Measurements from ENCODE around the gene LRCH3.

Gene LRCH3

DNA sequence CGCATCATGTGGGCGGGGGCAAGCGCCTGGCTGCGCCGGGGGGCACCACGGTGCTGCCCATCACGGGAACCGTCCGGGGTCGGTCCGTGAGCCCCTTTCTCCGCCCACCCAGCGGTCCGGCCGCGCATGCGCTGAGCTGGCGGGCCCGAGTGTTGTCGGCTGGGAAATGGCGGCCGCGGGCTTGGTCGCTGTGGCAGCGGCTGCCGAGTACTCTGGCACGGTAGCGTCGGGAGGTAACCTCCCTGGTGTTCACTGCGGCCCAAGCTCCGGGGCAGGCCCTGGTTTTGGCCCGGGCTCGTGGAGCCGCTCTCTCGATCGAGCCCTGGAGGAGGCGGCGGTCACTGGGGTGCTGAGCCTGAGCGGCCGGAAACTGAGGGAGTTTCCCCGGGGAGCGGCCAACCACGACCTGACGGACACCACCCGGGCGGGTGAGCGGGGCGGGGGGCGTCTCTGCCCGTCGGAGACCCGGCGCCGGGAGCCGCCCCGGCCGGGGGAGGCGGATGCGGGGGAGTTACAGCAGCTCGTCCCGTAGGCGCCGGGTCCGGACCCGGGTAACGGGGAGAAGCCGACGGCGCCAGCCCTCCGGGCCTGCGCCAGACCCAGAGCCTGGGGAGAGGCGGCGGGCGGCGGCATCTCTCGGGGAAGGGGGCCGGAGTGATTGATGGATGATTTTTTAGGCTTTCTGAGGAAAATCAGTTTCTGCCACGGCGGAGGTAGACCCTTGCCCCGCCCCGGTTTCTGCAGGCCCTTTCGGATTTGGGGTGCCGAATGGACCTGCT, at the start of gene LRCH3:
TSS of gene LRCH3 (plus strand) at position 142 of the 779 bp plus-strand sequence. CDS start at position 167, 25 bp downstream.
- DNase-seq (ENCODE audit: low read depth), result peak; percentile 67

DNA sequence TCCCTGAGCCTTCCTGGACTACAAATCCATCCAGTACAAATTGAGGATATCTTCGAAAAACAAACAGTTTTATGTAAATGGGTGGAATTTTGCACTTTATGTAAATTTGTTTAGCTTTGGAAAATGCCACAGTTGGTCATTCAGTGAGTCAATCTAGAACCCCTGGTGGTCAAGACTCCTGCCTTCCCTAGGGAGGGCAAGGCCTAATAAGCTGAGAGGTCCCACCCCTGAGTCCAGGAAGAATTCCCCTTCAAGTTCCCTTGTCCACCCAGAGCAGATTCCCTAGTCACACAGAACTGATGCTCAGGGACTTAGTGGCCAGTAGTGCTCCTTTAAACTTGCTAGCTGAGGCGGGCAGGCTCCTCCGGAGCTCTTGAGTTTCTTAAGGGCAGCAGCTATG, 48.3 kb upstream of the LRCH3 start:
- DNase-seq (ENCODE audit: low read depth), result no peak

DNA sequence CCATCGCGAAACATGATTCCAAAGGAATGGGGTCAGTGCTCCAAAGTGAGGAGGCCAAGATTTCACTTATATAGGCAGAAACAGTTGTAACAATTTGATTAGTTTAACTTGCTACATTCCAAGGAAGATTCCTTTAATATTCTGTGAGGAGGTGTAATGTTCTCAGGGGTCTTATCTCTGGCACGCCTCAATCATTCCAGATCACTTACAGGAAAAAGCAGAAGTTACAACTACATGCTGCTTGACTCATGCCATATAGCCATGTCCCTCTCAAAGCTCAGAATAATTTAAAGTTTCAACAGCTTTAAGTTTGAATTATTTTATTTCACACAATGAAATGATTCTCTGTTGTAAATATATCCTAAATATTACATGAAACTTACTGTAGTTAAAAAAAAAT, 44.8 kb upstream of the LRCH3 start:
- DNase-seq (ENCODE audit: low read depth), result no peak

DNA sequence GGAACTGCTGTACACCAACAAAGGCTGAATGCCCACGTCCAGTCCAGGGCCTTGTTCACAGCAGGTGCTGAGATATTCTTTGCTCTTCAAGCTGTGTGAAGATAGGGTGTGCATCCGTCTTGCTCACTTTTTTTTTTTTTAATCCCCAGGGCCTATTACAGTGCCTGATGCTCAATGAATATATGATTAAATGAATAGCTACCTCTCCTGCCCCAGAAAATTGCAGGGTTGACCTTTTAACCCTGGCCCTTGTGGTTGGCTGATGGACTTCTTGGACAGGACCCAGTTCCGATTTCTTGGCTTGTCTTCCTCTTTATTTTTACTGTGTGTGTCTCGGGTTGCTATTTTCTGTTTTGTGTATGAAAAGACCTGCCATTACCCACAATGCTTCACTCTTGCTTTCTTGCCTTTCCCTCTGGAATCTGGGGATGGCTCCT, 44.2 kb upstream of the LRCH3 start:
- DNase-seq (ENCODE audit: low read depth), result no peak

DNA sequence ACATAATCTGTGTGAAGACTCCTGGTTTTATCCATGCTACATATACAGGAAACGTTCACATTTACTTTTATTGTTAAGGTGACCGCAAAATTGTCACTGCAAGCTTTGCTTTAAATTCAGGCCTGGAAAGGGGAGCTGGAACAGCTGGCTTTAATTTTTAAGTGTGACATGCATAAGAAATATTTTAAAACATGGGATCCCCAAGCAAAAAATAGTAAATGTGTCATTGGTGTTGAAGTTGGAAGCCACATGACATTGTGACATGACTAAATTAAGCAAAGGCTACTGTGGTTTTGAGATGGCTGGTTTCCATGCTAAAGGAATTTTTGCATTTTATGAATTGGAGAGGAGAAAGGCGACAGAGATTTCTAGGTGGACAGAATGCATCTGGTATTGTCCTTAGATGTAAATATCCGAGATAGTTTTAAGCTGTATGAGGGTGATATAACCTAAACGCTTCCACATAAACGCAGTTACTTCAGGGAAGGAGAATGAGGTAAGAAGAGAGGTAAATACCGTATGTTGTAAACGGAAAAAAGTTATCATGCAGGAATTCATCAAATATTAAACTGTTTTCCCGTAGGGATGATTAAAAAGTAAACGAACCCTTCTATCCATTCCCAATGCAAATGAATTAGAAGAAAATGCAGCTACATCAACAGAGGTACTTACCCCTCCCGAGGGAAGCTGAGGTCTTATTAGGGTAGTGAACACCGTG, 42.3 kb upstream of the LRCH3 start:
- DNase-seq (ENCODE audit: low read depth), result no peak

DNA sequence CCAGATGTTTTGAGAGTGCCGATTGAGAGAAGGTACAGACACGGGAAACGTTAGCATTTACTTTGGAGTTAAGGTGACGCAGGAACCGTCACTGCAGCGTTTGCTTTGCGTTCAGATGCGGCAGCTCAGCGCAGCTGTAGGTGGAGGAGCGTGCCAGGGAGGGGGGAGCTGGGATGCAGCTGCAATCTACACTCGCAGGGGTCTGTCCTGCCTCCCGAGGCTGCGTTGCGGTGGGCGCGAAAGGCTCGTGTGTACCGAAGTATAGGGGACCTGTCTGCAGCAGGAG, 41.8 kb upstream of the LRCH3 start:
- peak; percentile 59 for DNase-seq (ENCODE audit: low read depth)

DNA sequence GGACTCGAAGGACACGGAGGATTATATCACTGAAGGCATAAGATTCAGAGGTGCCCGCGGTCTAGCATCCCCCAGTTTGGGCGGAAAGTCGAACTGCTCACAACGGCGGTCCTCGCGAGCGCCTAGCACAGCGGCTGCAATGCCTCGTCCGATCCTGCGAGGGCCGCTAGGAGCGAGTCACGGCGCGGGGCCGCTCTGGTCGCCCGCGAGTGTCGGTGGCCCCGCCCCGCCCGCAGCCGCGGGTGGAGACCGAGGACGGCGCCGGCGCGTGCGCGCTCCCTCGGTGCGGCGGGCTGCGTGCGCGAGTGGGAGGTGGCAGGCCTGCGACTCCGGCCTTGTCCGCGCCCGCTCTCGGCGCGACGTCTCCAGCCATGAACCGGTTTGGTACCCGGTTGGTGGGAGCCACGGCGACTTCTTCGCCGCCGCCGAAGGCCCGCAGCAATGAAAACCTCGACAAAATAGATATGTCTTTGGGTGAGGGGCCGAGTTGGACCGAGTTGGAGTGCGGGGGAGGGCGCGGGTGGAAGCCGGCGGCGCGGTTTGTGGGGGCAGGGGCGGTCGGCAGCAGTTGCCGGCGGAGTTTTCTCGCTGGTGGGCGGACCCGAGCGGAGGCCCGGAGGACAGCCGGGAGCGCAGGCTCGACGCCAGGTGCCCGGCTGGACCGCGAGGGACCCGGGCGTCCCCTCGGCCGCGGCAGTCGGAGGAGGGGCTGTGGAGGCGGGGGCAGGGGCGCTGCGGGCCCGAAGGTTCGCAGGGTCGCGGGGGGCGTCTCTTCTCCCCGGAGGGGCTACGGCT, 41.3 kb upstream of the LRCH3 start, which contains the start of gene FYTTD1:
TSS of gene FYTTD1 (plus strand) at position 283 of the 795 bp plus-strand sequence. CDS start at position 372, 89 bp downstream.
- DNase-seq (ENCODE audit: low read depth), result peak; percentile 79

DNA sequence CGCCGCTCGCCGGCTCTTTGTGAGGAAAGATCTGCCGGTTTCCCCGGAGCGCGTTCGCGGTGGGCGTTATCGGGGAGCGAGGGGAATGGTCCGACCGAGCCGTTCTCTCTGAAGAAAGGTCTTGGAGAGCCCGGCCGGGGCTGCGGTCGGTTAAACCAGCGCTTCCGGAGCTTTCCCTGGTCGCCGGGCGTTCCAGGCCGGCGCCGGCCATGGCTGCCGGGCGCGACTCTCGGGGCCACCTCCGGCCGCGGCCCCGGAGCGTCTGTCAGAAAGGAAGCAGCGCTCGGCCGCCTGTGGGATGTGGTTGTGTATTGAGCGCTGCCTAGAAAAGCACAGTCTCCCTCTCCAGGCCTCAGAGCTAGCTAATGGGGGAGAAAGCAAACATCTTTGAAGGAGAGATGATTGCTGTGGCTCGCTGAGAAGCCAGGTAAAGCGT, 40.6 kb upstream of the LRCH3 start:
- peak; percentile 30 for DNase-seq (ENCODE audit: low read depth)

DNA sequence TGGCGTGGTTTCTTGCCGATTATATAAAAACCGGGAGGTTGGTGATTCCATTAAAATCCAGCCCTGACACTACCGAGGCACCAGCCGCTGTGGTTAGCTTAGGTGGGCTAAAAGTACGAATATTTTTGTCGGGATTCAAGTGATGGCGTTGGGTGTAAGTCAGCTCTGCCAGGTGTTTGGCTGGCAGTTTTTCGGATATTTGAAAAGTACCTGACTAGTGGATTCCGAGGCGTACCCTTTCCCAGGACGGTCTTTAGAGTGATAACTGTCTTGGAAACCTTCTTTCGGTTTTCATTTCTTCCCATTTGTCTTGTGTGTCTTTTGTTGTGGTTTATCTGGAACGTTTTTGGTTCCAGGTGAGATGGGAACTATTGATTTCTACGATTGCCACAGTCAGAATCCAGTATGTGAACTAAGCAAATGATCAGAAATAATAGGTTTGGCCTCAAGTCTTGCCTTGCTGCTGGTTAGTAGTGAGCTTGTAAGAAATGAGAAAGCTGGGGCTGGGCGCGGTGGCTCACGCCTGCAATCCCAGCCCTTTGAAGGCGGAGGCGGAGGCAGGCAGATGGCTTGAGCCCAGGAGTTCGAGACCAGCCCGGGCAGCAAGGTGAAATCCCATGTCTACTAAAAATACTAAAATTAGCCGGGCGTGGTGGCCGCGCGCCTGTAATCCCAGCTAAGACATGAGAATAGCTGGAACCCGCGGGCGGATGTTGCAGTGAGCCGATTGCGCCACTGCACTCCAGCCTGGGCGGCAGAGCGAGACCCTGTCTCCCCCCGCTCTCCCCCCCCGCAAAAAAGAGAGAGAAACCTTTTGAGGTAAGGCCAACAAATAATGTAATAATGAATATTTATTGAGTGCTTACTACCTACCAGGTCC, 40.0 kb upstream of the LRCH3 start:
- DNase-seq (ENCODE audit: low read depth), result no peak

DNA sequence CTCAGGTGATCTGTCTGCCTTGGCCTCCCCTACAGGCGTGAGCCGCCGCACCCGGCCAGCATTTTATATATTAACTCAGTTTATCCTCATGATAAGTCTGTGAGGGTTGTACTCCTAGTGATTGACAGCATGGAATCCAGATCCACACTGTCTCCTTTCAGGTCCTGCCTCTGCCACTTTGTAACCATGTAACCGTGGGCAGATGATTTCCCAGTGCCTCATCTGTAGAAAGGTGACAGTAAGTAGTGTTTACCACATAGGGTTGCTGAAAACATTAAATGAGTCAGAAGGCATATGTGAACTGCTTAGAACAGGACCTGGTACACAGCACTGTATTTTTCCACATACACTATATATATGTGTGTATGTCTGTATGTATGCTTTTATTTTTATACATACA, 38.9 kb upstream of the LRCH3 start:
- no peak for DNase-seq (ENCODE audit: low read depth)

DNA sequence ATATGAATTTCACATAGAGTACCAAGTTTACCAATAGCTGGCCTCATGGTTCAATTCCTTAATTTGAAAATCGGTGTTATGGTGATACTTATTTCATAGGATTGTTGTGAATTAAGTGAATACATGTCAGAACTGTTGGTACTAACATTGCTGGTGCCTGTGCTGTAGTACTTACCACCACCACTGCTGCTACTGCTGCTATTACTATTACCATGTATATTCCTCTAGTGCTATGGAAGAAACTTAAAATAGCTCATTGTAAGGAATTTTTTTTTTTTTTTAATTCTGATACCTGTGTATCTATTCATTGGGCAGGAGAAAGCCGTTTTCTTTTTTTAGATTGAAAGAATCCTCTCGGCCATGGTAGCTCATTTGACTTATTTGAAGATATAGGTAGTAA, 37.8 kb upstream of the LRCH3 start:
- DNase-seq (ENCODE audit: low read depth), result no peak

DNA sequence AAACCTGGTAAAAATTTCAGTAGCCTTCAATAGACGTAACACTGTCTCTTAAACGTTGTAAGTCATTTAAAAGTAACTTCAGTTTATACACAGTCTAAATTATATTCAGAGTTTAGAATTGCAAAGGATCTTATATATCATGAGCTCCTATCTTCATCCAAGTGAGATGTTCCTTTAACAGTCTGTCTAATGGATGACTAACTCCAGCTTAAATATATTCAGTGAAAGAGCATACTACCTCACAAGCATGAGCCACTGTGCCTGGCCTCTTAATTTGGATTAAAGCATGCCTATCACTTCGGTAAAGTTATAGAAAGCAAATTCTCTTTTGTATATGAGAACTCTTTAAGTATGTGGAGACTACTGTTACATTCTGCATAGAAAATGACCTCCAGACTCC, 34.4 kb upstream of the LRCH3 start:
- no peak for DNase-seq (ENCODE audit: low read depth)

DNA sequence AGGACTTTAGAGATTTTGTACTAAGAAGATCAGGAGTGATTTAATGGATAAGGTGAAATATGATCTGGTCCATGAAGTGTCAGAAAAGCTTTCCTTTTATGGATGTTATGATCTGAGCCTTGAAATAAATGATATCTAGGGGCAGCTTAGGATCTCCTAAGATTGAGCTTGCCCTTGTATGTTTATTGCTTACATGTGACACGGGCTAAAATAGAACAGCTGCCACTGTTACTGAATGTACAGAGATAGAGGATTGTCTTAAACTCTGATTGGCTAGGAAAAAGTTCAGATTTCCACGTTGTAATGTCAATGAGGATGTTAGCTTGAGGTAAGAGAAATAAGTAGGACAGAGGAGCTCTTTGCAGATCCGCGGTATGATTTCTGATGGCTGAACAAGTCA, 32.5 kb upstream of the LRCH3 start:
- DNase-seq (ENCODE audit: low read depth), result no peak

DNA sequence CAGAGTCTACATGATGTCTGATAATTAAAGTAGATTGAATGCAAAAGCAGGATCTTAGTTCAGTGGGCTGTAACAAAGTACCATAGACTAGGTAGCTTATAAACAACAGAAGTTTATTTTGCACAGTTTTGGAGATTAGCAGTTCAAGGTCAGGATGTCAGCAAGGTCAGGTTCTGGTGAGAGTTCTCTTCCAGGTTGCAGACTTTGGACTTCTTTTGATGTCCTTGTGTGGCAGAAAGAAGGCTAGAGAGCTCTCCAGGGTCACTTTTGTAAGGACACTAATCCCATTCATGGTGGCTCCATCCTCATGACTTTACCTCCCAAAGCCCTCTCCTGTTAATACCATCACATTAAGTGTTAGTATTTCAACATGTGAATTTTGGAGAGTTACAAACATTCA, 29.3 kb upstream of the LRCH3 start:
- no peak for DNase-seq (ENCODE audit: low read depth)

DNA sequence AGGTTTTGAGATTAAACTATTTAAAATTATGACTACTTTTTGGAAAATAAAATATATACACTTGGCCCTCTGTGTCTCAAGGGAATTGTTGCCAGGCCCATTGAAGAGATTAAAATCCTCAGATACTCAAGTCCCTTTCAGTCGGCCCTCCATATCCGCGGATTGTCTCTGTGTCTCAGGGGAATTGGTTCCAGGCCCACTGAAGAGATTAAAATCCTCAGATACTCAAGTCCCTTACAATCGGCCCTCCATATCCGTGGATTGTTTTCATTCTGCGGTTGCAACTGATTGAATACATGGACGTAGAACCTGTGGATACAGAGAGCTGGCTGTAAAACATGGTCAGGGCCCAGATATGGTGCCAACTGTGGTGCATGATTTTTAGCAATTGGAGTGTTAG, 15.7 kb upstream of the LRCH3 start:
- no peak for DNase-seq (ENCODE audit: low read depth)

DNA sequence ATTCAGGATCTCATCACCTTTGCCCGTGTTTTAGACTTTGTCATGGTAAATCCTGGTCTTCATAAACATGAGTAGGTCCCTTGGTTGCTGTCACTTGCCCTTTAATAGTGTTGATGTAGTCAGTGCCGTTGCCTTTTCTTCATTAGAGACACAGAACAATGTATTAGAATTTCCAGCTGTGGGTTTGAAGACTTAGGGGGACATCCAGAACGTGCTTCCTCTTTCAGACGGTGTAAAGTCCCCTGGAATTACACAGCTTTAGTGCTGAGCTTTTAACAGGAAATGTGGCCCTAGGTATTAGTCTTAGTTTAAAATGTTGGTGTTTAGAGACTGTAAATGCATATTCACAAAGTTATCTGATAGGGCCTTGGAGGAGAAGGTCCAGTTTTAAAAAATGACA, 8.8 kb upstream of the LRCH3 start:
- DNase-seq (ENCODE audit: low read depth), result no peak

DNA sequence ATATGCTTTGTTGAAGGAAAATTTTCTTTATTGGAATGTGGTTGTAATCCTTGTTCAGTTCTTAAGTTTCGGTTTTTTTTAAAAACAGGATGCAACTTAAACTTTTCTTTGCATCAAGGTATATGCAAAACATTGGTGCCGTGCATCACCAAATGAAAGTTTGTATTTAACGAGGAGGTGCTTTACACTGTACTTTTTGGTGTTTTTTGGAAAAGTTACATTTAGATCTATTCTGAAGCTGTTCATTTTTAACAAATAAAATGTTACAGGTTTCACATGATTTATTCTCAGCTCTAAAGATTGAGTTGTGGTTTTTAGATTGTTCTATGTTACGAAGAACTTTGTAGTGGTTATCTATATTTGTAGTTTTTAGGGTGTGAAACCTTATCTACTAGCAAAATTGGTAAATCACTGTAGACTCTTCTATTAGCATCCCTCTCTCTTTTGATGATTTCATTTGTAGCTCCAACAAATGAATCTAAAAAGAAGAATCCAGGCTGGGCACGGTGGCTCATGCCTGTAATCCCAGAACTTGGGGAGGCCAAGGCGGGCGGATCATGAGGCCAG, 7.0 kb upstream of the LRCH3 start:
- no peak for DNase-seq (ENCODE audit: low read depth)

DNA sequence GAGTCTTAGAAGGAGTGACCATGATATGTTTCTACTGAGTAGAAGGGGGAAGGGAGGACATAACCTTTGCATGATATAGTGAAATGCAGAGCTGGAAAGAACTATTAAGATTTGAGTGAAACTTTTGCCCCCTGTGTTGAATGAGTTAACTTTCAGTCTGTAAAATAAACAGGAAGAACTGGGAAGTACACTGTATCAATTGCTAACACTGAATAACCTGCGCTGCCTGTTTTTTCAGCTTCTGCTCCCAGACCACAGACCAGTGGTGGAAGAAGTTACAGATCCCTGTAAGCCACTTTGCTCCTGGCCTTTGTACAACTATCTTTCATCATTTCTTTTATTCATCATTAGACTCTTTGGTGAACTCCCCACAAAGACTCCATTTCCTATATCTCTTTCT, 3.6 kb upstream of the LRCH3 start:
- no peak for DNase-seq (ENCODE audit: low read depth)

DNA sequence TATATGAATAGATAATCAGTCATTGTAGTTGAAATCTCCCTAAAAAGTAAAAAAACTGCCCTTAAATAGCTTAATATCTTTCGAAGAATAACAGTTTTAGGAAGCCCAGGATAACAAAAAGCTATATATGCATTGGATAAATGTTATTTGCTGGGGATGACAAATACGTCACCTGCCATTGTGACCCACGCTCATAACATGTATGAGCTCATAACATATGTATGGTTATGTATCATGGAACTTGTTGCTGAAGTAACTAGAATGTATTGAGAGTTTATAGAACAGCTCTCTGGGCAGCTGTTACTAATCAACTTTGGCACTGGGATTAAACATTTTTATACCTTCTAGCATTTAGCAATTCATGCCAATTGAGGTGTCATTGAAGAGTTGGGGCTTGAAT, 1.7 kb upstream of the LRCH3 start:
- no peak for DNase-seq (ENCODE audit: low read depth)

DNA sequence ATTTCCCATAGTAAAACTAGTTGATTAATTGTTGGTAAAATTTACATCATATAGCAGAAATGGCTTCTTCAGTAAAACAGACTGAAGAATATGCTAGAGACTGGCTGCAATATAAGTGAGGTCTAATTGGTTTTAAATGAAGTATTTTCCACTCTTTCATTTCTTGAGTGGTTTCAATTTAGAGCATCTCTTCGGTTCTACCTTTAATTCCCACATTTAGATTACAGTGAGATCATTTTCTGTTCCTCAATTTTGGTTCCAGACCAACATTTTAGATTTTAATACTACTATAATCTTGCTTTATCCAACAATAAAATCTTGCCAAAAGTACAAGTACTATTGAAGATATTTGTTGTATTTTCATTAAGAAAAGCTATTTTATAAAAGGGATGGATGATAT, 1.0 kb upstream of the LRCH3 start:
- DNase-seq (ENCODE audit: low read depth), result no peak

DNA sequence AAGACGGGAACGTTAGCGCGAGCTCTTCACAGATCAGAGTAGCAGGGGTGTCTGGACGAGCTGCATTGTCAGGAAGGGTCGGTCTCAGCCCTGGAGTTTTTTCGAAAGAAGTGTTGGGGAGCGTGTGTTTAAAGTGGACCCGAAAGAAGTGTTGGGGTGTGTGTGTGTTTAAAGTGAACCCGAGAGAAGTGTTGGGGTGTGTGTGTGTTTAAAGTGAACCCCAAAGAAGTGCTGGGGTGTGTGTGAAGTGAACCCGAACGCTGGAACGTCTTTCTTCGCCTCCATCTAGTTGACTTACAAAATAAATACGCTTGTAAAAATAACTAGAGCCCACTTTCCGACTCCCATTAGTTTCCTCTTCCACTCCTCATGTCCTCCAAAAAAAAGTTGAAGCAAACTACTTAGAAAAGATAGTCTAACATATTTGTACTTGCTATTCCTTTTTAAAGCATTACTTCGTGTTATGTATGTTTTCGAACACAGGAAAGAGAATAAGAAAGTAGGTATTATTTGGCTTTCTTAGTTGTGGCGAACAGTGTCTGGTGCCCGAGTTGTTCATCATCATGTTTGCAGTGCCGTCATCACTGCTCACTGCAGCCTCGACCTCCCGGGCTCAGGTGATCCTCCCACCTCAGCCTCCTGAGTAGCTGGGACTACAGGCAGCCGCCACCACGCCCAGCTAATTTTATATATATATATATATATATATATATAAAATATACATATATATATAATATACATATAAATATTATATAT, 1.0 kb downstream of the LRCH3 start:
- DNase-seq (ENCODE audit: low read depth), result peak; percentile 13
